GM03348 (cell line): Measurements from ENCODE around the gene IER3IP1.
"Not testable (repeated sequence)": the region's sequence is repeated elsewhere in the genome, so short reads cannot be mapped to it uniquely, and the experiment has no call there.

Source experiments
- DNase-seq: peaks from one replicate; pipeline ENCODE4 v3.0.0; 2012; ENCODE audit warnings: low spot score

The IER3IP1 gene

DNA sequence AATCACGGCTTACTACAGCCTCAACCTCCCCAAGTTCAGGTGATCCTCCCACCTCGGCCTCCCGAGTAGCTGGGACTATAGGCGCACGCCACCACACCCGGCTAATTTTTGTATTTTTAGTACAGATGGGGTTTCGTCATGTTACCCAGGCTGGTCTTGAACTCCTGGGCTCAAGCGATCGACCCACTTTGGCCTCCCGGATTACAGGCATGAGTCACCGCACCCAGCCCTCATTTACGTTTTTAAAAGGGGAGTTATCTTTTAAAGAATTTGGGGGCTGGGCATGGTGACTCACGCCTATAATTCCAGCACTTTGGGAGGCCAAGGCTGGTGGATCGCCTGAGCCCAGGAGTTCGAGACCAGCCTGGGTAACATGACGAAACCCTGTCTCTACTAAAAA is 17.8 kb downstream of the IER3IP1 start:
- not testable (repeated sequence) for DNase-seq

DNA sequence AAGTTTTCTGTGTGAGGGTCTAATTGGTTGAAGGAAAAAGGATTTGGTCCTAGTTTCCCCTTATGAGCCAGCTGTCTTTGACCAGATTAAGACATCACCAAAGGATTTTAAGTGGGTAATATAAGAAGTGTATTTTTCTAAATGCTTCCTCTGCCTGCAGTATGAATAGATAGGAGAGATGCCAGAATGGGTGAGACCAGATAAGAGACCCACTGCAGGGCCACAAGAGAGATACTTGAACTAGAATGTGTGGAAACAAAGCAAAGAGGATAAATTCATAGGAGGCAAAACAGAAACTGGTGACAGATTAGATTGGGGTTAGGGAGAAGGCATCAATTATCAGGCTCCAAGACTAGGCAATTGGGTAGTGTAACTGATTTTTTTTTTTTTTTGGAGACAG is 24.7 kb downstream of the IER3IP1 start:
- no peak for DNase-seq

DNA sequence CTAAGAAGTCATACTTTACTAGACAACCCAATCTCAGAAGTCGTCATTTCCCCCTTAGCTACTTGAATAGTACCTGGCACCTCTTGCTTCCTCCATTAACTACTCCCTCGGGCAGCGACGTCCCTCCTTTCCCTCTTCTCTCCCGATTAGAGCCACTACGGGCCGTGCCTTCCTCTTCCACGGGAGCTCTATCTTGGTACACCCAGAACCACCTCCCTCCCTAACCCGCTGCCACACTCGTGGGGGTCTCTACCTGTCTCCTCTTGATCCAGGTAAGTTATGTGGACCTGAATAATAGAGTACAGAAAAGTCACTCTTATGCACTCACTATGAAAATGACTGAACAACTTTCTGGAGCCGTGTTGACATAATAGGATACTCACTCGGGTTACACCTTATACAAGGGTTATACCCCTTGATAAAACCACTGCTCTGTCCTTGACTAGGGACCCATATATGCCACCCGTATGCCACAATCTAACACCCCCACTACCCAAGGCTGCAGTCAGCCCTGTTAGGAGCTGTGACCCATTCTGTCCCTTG is 25.3 kb downstream of the IER3IP1 start:
- DNase-seq, result no peak

DNA sequence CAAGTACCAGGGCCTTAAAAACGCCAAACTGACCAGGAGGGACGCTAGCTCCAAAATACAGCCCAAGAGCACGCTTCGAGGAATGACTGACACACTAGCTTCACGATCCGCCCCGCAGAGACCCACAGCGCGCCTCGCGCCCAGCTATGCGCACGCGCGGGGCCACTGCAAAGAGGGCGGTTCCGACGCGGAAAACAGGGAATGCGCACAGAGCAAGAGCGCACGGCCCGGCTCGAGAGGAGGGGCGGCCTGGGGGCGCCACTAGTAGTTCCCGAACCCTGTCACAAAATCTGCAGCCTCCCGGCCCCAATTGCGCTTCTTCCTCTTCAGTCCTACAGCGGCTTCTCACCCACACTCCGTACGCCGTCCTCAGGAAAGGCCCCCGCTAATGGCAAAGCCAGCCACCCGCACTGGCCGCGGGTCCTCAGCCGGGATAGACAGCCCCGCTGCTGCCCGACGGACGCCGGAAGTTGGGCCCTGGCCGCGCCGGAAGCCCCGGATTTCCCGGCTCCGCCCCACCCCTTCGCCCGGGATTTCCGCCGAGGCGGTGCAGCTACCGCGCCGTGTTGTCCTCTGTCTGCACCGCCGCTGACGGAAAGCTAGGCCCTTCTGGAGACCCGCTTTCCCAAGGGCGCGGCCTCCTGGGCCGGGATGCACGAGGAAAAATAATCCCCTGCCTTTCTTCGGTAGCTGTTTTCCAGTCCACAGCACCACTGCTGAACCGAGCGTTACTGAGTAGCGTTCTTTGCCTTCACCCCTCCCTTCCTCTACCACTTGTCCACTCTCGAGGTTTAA is 25.9 kb downstream of the IER3IP1 start, which contains the start of gene HDHD2:
Gene HDHD2, minus strand, starts transcription at position 472 of the 795 bp plus-strand sequence. CDS start 14,061 bp downstream, outside the sequence.
- DNase-seq, result peak; percentile 95

DNA sequence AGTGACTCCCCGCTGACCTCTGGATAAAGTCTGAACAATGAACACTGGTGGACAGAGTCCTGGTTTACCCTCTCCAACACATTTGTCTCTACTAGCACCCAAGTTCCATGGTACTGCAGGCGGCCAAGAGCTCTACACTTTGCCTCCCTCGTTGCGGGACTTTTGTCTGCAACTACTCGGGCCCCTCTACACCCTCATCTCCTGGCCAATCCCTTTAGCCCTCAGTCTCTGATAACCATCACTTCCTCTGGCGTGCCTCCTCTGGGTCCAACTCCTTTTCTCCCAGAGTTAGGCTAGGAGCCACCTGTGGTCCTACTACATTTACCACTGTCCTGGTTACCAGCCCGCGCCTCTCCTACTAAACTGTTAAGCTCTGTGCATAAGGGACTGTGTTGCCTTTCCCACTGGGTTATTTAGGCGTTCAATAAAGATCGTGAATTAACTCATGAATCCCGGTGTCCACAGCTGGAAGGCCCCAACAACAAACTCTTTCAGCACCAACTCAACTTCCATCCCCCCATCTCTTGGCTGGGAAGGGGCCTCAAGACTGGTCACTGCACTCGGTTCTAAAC is 26.6 kb downstream of the IER3IP1 start:
- DNase-seq, result peak; percentile 19

DNA sequence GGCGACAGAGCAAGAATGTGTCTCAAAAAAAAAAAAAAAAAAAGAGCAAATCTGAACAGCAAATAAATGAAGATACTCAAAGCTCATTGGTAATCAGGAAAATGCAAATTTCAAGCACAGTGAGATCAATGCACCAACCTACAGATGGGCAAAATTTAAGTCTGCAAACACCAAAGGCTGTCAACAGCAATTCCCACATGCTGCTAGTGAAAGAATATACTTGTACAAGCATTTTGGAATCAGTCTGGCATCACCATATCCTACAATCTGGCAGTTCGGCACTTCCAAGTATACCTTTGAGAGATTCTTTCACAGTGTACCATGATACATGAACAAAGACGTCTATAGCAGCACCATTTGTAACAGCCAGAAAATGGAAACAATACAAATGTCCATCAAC is 30.0 kb downstream of the IER3IP1 start:
- DNase-seq, result no peak

DNA sequence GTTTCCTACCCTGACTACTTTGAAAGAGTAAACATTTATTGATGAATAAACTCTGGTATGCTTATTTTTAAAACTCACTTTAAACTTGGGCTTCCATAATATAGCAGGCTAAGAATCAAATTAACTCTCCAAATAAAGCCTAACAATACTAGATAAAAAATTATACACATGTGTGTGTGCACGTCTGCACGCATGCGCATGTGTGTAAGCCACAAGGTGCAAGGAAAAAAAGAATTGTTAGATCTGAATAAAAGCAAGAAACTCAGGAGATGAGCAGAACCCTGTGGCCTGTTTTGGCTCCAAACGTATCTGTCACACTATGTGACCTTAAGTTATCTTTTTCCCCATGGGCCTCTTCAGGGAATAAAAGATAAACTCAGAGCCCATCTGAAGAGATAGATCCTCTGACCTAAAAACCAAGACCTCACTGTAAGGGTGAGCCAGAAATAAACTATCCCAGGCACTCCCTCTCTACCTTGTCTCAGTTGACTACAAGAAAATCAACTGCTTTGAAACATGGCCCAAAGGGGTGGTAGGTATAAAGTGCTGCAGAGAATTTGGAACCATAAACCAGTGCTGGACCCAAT is 32.2 kb downstream of the IER3IP1 start:
- DNase-seq, result no peak

DNA sequence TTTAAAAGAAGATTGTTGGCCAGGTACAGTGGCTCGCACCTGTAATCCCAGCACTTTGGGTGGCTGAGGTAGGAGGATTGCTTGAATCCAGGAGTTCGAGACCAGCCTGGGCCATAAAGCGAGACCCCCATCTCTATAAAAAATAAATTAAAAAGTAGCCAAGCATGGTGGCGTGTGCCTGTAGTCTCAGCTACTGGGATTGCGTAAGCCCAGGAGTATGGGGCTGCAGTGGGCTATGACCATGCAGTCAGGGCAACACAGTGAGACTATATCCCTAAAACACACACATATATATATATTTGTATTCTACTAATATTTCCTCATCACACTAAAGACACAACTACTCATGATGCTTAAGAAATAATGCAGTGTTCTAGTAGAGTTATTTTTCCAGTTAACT is 33.0 kb downstream of the IER3IP1 start:
- no peak for DNase-seq

DNA sequence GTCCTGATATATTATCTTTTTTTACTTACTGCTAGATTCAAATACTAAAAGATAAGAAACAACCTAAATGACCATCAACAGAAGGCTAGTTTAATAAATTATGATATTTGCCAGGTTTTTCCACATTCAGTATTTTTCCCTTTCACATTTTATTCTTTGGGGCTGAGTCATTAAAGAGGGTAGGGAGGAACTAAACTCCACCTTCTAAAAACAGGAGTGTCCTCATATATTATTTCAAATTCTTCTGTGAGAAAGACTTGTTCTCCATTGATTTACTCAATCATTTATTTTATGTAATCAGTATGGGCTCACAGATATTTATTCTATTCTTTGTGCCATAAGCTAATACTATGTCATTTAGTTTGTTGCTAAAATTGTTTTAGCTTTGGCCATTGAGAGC is 34.9 kb downstream of the IER3IP1 start:
- DNase-seq, result no peak

DNA sequence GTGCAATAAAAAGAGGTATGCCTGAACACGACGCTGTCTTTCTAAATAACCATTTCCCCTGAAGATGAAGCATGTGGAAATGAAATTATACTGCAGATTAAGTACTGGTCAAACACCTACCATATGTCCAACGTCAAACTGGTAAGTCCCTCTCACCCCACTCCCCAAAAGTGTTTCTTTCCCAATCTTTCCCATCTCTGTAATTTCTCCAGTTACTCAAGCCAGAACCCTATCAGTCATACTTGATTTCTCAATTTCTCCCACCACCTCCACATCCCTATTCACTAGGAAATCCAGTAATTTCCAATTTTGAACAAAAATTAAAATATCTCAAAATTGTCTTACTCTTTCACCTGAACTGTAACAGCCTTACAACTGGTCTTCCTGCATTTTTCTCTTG is 55.0 kb downstream of the IER3IP1 start:
- DNase-seq, result no peak

DNA sequence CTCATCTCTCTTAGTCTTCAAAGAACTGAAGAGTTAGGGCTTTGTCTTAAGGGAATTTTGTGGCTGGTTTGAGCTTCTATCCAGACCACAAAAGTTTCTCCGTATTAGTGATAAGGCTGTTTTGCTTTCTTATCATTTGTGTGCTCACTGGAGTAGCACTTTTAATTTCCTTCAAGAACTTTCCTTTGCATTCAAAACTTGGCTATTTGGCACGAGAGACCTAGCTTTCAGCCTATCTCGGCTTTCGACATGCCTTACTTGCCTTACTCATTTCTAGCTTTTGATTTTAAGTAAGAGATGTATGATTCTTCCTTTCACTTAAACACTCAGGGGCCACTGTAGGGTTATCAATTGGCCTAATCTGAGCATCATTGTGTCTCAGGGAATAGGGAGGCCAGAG is 55.7 kb downstream of the IER3IP1 start:
- DNase-seq, result no peak

DNA sequence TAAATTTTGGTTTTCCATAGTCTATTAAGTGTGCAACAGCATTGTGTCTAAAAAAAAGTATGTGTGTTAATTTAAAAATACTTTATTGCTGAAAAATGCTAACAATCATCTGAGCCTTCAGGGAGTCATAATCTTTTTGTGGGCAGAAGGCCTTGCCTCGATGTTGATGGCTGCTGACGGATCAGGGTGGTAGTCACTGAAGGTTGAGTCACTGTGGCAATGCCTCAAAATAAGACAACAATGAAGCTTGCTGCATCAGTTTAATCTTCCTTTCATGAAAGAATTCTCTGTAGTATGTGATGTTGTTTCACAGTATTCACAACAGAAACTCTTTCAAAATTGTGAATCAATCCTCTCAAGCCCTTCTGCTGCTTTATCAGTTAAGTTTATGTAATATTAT is 57.2 kb downstream of the IER3IP1 start:
- DNase-seq, result peak; percentile 33

DNA sequence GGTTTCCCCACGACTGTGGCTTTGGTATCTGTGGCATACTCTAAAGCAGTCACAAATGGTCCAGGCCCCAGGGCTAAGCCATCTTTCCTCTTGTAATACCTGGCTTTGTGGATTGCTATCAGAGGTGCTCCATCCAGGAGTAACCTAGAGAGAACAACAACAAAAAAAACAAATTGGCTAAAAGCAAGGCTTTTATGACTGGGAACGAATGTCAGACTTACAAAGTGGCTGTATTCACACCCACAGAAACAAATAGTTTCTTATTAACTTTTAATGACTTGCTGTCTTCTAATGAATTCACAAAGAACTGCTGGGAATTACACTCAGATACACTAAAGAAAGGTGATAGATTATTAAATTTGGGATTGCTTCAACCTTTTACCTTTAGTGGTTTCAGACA is 61.0 kb downstream of the IER3IP1 start:
- DNase-seq, result no peak

DNA sequence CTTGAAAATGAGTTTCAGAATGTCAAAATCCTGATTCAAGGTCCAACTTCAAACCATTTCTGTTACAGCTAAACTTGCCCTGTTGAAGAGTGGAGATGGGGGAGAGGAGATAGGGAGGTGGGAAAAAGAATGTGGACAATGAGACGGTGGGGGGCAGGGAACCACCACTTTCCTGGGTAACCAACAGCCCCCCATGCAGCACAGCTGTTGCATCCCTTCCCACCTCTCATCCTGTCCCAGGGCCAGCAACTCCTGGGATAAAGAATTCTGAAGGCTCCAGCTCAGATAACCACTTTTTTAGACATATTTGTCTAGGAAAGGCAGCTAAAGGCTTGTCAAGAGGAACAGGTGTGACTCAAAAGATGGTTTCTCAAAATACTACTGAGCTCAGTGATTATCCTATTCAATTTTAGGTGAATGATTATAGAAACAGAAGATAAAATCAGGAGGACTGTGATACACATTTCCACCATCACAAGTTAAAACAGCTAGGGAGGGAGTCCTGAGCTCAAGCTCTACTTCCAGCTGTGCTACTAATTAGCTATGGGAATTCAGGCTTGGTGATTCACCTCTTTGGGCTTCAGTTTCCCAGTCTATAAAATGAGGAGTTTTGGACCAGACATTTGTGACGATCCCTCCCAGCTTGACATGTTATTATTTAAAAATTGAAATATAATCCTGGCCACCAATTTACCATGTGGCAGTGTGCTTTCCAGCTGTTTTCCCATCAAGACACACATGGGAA is 62.2 kb downstream of the IER3IP1 start:
- peak; percentile 56 for DNase-seq

DNA sequence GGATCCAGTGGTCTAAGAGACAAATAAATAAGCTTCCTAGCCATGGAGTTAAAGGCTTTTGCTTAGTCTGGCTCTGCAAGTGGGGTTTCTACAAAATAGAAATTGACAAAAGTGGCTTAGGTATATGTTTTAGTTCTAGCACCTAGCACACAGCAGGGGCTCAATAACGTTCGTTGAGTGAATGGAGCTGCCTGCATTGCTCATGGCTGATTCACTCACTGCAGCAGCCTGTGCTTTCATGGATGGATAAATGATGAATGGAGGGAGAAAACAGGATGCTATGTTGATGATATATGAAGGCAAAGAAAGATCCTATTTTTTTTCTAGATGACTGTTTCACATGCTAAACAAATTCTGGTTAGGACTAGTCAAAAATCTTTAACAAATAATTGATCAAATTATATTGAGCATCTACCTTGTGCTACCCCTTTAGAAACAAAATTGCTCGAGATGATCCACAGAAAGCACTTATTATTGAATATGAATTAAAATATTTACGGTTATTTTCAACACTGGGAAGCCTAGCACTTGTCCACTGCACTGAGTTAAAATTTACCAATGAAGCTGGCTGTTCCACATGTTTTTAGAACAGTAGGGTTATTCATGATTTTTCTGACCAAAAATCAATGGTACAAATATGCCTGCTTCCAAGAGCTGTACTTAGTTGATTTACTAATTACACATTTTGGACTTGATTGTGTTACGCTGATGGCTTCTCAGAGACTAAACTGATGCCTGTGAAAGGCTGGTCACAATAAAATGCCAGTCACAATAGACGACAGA is 65.5 kb downstream of the IER3IP1 start:
- DNase-seq, result no peak

DNA sequence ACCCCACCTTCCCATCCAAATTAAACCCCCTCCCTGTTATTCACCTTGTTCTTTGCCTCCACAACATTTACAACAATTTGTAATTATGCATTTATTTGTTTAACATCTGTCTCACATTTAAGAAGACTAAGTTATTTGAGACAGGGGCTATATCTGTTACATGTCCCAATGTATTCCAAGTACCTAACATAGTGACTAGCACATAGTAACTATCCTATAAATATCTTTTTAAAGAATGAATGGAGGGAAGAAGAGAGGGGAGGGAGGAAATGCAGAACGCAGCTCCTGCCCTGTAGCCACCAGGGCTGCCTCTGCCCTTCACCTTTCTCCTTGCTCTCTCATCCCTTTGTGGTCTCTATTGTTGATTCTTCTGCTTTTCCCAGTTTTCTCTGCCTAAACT is 66.4 kb downstream of the IER3IP1 start:
- no peak for DNase-seq

DNA sequence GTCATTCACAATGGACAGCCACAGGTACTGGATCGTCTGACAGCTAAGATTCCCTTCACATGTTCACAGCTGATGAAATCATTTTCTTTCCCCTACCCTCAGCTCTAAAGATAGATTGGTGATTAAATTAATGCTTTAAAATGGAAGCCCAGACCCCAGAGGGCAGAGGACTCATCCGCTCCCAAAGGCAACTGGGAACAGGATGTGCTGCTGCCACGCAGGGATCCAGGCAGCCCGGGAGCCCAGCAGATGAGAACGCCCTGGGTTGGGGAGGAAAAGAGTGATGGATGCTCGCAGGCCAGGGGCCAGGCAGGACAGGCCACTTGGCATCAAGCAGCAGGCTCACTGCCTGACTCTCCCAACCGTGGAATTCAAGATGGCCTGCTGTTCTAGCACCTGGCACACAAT is 67.2 kb downstream of the IER3IP1 start:
- DNase-seq, result no peak

DNA sequence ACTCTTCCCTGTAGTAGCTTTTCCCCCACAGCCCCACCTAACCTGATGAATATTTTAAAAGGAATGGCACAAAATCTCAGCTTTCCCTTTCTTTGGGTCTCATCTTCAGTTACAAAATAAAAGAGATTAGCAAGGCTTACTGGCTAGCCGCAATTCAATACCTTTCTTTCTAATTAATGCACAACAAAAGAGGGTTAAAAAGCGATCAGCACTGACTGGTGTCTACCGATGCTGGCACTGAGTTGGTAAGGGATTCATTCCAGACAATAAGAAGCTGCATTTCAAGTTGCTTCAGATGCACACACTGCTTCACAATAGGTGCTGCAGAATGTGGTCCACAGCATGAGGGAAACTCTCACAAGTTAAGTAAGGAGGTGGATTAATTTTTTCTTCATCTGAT is 67.8 kb downstream of the IER3IP1 start:
- DNase-seq, result no peak
